GM21390 (cell line): Measurements from ENCODE around the gene TNRC6C.
"Not testable (repeated sequence)": the region's sequence is repeated elsewhere in the genome, so short reads cannot be mapped to it uniquely, and the experiment has no call there.

Experiments used
- ATAC-seq: cut with Tn5 transposase; IDR thresholded peaks from one replicate; pipeline ENCODE4 v1.9.1; 2021; ENCODE audit not compliant: unreplicated experiment

TNRC6C gene

DNA sequence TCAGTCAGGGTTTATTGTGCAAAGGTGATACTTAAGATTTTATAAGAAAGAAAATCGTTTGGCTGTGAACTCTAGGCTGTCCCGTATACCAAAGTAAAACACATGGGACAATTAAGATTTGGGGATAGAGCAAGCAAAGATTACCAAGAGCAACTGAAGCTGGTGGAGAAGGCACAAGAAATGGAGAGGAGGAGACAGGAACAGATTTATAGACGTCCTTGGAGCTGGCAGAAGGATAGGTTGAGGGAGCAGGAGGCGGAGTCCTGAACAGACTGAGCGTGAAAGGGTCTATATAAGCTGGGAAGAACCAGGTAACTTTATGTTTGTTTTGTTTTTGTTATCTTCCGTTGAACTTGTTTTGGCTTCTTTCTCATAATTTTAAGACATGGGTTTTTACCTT is 3.8 kb downstream of the TNRC6C start:
- no peak for ATAC-seq

DNA sequence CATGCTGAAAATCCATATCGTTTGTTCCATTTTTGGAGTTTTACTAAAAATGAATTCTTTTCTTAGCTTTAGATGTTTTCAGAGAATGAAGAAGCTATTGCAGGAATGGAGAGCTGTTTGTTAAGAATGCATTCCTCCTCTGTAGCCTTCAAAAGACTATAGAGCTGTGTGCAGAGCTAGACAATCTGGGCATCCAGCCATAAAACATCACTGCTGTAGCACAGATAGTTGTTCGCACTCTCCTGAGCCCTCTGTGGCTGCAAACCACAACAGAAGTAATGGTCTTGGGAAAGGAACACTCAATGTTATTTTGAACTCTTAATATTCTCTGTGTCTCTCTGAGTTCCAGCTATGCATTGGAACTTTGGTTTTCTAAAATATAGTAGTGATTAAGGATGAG is 4.9 kb downstream of the TNRC6C start:
- no peak for ATAC-seq

DNA sequence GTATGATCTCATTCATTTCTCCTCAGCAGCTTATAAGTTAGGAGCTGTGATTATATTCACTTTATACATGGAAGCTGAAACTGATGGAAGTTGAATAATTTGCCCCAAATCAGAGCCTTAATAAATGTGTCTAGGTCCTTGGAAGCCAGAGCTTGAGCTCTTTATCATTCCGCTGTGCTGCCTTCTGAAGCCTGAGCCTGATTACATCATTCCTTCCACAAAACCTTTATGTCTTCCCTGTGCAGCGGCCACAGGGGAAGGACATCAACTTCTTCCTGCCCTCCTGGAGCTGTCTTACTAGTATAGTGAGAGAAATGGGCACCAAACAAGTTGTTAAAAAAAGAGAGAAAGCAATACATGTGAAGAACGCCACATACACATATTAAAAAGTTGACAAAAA is 6.8 kb downstream of the TNRC6C start:
- ATAC-seq, result no peak

DNA sequence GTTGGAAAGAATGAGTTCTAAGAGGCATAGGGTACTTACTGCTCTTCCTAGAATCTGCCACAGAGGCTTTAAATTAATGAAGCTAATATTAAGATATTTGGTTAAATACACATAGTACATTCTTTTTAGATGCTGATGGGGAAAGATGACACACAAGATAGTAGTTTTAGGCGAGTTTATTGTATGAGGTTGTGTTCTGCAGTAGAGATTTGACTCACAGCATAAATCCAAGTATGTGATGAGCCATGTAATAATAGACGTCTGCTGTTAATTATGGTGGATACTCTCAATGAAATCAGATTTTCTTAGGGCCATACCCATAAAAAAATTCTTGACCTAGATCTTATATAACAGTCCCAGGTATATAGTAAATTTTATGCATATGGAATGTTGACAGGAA is 8.0 kb downstream of the TNRC6C start:
- ATAC-seq, result no peak

DNA sequence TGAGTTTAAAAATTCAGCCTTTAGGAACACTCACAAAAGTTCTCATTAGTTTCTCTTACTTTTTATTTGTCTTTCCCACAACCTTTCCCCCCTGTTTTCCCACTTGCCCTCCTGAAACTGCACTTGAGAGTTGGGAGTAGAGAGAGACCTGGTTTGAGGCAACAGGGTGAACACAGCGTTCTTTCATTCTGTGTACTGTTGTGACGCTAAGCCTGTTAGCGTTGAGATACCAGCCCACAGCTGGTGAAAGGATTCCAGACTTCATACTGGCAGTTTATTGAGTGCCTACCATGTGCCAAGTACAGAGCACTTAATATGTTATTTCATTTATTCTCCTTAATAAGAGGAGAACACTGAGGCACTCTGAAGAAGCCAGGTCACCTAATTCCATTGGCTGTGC is 10.3 kb downstream of the TNRC6C start:
- no peak for ATAC-seq

DNA sequence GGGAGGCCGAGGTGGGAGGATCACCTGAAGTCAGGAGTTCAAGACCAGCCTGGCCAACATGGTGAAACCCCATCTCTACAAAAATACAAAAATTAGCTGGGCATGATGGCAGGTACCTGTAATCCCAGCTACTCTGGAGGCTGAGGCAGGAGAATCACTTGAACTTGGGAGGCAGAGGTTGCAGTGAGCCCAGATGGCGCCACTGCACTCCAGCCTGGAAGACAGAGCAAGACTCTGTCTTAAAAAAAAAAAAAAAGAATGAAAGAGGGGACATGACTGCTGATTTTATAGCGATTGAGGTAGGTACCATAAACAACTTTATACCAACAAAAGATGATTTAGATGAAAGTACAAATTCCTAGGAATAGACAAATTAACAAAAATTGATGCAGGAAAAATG is 13.8 kb downstream of the TNRC6C start:
- ATAC-seq, result not testable (repeated sequence)

DNA sequence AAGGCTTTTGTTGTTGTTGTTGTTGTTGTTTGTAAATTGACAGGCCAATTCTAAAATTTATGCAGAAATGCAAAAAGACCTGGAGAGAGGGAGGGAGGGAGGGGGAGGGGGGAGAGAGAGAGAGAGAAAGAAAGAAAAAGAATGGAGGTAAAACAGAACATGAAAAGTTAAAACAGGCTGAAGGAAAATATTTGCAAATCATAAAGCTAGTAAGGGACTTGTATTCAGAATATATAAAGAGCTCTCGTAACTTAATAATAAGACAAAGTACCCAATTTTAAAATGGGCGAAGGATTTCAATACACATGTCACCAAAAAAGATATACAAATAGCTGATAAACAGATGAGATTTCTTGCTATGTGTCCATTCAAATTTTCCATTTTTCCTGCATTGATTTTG is 15.4 kb downstream of the TNRC6C start:
- ATAC-seq, result no peak

DNA sequence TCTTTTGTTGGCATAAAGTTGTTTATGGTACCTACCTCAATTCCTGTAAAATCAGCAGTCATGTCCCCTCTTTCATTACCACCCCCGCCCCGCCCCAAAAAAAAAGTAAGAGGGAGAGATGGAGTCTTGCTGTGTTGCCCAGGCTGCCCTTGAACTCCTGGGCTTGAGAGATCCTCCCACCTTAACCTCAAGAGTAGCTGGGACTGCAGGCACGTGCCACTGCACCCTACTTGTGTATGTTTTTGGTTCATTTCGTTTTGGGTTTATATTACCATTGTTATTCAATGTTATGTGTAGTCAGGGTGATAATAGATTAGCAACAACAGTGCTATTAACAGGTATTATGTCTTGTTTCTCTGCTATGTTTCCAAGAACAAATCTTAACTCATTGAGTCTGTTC is 15.9 kb downstream of the TNRC6C start:
- ATAC-seq, result no peak

DNA sequence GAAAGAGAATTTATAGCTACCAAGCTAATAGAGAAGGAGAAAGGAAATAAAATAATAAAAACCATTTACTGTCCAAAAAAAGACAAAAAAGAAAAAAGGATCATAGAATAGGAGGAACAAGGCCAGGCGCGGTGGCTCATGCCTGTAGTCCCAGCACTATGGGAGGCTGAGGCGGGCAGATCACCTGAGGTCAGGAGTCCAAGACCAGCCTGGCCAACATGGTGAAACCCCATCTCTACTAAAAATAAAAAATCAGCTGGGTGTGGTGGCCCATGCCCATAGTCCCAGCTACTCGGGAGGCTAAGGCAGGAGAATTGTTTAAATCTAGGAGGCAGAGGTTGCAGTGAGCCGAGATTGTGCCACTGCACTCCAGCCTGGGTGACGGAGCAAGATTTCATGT is 23.9 kb downstream of the TNRC6C start:
- ATAC-seq, result not testable (repeated sequence)

DNA sequence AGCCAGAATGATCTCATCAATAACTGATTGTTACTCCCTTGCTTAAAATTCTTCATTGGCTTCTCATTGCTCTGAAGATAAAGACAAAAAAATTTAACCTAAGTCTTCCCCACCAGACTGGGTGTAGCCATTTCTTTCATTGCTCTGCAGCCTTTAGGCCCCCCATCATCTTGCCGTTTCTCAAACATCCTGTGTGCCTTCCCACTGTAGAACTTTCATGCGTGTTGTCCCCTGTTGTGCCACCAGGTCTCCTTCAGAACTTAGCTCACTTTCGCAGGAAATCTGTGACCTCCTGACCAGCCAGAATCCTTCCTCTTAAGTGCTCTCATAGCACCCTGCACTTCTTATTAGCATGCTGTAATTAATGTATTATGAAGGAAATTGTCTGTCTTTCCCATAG is 31.8 kb downstream of the TNRC6C start:
- no peak for ATAC-seq

DNA sequence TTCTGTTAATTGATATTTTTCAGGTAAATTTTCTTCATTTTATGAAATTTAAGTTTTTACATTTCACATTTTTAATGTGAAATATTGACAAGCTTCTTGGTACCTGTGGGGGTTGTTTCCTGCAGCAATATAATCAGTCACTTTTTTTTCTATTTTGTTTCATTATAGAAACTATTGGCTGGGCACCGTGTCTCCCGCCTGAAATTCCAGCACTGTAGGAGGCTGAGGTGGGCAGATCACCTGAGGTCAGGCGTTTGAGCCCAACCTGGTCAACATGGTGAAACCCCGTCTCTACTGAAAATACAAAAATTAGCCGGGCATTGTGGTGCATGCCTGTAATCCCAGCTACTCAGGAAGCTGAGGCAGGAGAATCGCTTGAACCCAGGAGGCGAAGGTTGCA is 35.2 kb downstream of the TNRC6C start:
- ATAC-seq, result not testable (repeated sequence)

DNA sequence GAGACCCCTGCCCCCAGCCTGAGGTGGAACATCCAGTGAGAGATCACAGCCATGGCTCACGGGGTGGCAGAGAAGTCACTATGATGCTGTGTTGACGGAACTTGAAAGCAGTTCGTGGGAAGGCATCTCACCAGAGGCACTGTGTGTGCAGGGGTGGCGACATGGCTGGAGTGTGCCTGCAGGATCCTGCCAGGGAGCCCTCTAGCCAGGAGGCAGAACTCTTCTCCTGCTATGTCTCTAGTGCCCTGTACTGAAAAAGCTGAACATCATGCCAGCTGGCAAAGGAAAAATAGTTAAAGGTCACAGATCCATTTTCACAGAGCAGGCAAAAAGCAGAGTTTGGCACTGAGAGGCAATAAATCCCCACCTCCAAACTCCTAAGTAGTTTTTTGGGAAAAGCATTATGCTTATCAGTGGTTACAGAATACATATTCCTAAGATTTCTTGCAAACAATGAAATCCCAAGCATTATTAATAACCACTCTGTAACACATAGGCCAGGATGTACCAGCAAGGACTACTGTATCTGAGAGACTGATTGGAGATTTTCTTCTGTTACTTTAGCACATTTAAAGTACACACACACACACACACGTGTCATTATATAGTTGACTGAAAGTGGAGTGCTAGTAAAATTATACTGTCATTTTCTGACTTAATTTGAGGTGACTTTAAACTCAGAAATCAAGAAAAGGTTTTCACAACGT is 36.8 kb downstream of the TNRC6C start:
- no peak for ATAC-seq

DNA sequence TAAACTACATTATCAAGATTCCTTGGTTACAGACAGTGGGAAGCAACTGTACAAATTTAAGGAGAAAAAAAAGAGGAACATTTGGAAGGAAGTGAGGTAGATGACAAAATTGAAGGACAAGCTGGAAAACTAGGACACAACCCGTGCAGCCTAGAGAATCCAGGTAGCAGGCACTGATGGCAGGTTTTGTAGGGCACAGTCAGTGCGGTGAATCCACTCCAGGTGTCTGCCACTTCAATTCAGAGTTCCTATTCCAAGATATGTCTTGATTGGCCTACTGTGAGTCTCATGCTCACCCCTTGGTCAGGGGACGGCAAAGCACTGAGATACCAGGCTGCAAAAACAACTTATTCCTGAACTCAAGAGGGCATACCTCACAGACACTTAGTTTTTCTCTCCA is 37.8 kb downstream of the TNRC6C start:
- no peak for ATAC-seq

DNA sequence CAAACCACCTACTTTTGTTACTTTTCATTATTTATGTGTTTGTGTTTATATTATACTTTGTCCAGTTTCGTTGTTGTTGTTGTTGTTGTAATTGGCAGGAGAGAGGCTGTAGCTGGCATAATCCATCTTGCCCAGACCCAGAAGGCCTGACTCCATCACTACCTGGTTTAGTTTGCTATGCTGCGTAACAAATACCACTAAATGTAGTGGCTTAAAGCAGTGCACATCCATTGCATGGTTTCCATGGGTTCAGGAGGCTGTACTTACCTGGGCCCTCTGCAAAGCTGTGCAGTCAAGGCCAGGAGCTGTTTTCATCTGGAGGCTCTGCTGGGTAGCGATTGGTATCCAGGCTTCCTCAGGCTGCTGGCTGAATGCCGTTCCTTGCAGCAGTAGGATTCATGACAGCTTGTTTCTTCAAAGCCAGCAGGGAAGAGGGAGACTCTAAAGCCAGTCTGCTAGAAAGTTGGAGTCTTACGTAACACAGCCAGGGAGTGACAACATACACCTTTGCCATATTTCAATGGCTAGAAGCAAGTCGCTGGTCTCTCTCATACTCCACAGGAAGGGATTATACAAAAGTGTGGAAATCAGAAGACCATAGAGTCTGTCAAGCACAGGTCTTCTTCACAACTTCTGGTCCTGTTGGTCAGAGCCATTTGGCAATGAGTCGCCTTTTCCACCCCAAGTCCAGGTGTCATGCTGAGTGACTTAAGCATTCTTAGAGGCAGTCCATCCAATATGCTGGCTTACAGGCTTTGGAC is 41.1 kb downstream of the TNRC6C start:
- ATAC-seq, result no peak

DNA sequence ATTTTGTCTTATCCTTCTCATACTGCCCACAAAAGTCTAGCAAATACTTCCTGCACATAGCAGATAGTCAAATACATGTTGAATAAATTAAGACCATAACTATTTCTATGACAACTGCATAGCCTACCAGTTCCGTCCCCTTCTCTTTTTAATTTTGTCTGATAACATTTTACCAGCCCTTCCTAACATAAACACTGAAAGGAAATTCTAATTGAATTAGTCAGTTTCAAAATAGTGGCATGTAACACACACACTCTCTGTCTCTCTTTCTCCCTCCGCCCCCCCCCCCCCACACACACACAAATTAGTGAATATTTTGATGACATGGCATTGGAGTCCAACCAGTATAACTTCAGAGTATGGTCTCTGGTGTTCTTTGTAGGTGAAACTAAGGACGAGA is 41.8 kb downstream of the TNRC6C start:
- ATAC-seq, result no peak

DNA sequence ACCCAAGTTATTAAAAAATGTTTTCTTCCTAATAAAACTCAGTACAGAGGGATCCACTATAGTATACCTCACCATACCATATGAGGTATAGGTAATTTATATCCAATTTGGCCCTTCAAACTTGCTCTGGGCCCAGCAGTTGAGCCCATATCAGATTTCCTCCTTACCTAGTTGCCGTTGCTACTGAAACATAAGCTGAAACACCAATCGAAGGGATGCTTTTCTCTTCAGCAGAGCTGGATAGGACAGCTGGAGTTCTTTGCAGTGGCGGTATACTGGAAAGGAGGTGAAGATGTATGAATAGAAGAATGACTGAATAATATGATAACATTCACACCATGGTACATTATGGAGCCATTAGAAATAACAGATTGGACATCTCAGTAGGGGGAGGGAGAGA is 42.7 kb downstream of the TNRC6C start:
- ATAC-seq, result no peak

DNA sequence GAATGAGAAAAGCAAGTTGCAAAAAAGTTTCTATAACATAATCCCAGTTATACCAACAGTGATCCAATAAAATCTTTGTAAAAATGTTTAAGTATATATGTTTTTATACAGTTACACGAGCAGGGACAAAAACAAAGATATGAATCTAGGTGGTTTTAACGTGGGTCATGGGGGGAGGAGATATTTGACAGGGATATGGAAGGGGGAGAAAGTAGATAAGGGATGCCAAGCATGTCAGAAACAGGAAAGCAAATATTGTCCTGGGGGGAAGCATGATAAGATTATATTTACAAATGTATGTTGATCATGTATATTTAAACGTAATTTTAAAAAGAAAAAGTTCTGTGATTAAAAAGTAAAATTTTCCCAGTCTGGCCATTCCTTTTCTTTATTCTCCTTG is 43.1 kb downstream of the TNRC6C start:
- ATAC-seq, result no peak

DNA sequence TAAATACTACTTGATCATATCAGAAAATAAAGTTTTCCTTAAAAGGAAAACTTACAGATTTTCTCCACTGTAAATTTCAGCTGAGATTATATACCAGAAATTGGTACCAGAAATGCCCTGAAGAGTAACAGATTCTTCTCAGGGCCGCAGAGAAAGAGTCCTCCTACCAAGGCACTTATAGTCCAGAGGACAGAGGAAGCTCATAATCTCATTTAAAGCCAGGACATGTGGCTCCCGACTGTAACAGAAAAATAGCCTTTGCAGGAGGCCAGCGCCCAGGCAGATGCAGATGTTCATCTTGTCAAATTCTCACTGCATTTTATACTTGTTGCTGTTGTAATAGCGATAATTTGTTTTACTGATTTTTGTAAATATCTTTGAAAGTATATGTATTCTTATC is 43.7 kb downstream of the TNRC6C start:
- no peak for ATAC-seq

DNA sequence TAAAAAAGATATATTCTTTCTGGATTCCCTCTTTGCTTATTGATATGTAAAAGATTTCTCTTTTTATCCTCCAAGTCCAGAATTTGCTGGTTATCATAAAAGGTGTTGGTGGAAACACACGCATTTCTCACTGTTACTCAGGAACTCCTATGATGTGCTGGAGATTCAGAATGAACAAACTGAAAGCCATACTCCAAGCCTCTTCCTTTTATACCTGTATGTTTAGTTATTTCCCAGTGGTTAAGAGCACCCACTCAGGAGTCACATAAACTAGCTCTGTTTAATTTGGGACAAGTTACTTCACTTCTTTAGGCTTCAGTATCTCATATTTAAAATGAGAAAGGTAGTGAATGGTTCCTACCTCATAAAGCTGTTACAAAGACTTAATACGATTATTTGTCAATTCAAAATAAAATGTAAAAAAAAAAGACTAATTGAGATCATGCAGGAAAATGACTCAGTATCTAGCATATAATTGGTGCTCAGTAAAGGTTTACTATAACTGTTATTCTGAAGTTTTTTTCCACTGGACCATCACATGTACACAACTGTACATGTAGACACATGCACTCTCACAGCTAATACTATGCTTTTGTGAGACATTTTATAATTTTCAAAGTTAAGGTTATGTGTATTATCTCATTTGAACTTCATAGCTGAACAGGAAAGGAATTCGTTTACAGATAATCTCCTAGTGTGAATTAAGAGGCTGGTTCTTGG is 47.1 kb downstream of the TNRC6C start:
- no peak for ATAC-seq

DNA sequence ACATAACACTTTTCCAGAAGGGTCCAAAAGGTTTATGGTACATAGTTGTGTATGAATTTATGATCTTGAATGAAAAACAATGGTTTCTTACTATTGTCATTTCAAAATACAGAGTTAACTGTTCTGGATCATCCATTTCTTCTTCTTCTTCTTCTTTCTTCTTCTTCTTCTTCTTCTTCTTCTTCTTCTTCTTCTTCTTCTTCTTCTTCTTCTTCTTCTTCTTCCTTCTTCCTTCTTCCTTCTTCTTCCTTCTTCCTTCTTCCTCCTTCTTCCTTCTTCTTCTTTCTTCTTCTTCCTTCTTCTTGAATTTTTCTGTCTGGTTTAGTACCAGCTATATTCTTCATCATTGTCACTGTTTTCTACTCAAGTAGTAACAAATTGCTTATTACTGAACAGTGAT is 47.8 kb downstream of the TNRC6C start:
- ATAC-seq, result no peak

DNA sequence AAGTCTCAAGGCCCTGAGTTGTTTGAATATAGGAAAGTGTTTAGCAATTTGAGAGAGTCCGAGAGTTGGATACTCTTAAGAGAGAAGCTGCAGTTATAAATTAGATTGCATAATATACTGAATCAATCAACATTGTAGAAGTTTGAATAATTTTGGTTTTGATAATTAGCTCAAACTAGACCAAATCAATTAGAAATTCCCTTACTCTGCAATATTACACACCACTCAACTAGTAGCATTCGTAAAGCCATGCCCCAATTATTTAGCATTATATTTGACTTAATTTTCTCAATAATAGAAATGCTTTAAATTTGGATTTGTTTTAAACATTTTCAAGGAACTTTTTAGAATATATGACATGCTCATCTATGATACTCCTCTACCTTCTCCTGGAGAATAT is 49.1 kb downstream of the TNRC6C start:
- ATAC-seq, result no peak

DNA sequence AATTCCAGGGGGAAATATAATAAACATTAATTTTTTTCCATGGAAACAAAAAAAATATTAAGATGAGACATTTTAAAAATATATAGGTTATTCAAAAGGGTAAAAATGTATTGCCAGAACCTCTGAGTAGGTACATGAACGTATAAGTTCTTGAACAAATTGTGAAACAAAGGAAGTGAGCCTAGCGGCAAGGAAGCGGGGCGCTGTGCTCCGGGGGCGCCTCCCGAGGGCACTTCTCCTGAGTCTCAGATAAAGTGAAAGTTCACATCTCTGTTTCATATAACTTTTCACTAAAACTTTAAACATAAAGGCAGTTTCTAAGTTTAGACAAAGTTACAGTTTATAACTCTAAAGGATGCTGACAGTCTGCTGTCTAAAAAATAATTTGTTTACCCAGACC is 52.3 kb downstream of the TNRC6C start:
- ATAC-seq, result no peak
